ENCODE data around the gene BCL2.
"Not testable (repeated sequence)": the region's sequence is repeated elsewhere in the genome, so short reads cannot be mapped to it uniquely, and the experiment has no call there.

BCL2 gene

DNA sequence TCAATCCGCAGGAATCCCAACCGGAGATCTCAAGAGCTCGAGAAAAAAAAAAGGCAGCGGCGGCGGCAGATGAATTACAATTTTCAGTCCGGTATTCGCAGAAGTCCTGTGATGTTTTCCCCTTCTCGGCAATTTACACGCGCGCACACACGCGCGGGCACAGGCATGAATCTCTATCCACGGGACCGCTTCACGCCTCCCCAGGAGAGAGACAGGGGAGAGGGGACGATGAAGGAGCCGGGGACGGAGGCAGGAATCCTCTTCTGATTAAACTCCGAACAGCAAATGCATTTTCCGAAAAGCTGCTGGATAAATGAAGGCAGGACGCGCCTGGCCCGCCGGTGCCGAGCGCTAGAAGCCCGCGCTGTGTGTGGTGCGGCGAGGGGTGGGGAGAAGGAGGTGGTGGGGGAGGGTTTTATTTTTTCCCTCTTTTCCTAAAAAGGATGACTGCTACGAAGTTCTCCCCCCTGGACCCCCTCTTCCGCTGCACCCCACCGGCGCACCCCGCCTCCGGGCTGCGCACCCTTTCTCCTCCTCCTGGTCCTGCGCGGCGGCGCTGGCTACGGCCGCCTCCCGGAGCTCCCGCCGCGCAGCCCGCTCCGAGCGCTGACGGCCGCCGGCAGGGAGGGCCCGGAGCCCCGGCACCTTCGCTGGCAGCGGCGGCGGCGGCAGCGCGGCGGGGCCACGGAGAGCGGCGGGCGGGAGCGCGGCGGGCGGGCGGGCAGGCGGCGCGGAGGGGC is at the start of gene BCL2:
TSS of gene BCL2 (minus strand) at position 387 of the 740 bp plus-strand sequence.
- peak within 1 kb of the TSS; percentile 95 for H3K27ac ChIP-seq
- TF ChIP-seq ZFX (IDR thresholded peaks at IDR 0.05; ENCODE audit: borderline replicate concordance) (no peak), CTCF (IDR thresholded peaks at IDR 0.05) (no peak)

DNA sequence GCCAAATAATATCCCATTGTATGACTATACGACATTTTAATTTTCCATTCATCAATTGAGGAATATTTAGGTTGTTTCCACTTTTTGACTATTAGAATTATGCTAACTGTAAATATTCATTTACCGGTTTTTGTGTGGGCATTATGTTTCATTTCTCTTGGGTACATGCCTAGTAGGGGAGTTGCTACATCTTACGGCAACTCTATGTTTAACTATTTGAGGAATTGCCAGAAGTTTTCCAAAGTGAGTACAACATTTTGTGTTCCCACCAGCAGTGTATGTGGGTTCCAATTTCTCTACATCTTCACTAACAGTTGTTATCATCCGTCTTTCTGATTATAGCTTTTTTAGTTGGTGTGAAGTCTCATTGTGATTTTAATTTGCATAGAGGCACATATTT is 49.0 kb upstream of the BCL2 start:
- no peak for TF ChIP-seq ZFX (IDR thresholded peaks at IDR 0.05; ENCODE audit: borderline replicate concordance)
- TF ChIP-seq CTCF (IDR thresholded peaks at IDR 0.05), result no peak
- H3K27ac ChIP-seq, result peak overlapping the region; percentile 95

- H3K27ac ChIP-seq, result peak within 1 kb of the TSS; percentile 95
- TF ChIP-seq CTCF (IDR thresholded peaks at IDR 0.05) (no peak), ZFX (IDR thresholded peaks at IDR 0.05; ENCODE audit: borderline replicate concordance) (no peak)
These were observed 47.7 kb upstream of the BCL2 start, which contains the start of gene KDSR for GRCh38 chr18:63367053-63367953. KDSR (minus strand) TSS chr18:63367206; CDS start chr18:63367118, 88 bp downstream.

- TF ChIP-seq ZFX (IDR thresholded peaks at IDR 0.05; ENCODE audit: borderline replicate concordance), result no peak
- no peak for TF ChIP-seq CTCF (IDR thresholded peaks at IDR 0.05)
- H3K27ac ChIP-seq, result peak overlapping the region; percentile 95
These were observed 46.9 kb upstream of the BCL2 start for GRCh38 chr18:63366213-63367052.

- peak overlapping the region; percentile 95; the same call in 1 of the 2 replicates for H3K27ac ChIP-seq
These were observed 46.3 kb upstream of the BCL2 start for GRCh38 chr18:63365876-63366212.

DNA sequence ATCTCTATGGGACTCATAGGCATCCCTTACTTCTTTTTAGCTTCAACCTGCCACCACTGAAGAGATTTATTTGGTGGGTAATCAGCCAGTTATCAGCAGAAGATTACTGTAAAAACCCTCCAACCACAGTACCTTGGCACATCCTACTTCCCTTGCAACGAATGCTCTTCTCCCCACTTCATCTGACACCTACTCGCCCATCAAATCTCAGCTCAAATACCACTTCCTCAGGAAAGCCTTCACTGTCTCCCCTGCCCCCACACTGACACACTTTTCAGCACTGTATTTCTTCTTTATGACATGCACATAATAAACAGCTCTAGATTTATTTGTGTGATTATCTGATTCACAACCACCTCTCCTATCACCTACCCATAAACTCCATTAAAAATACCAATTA is 44.4 kb upstream of the BCL2 start:
- no peak overlapping the region for H3K27ac ChIP-seq
- TF ChIP-seq ZFX (IDR thresholded peaks at IDR 0.05; ENCODE audit: borderline replicate concordance), result no peak
- TF ChIP-seq CTCF (IDR thresholded peaks at IDR 0.05), result no peak

More at GRCh38 chr18:63365876-63366212, 46.3 kb upstream of the BCL2 start:
- TF ChIP-seq CTCF (IDR thresholded peaks at IDR 0.05) (no peak), ZFX (IDR thresholded peaks at IDR 0.05; ENCODE audit: borderline replicate concordance) (no peak)

- H3K27ac ChIP-seq, result not testable (repeated sequence)
These were observed 43.9 kb upstream of the BCL2 start for GRCh38 chr18:63363420-63363819.
